Measurements from ENCODE around the gene RGSL1. TPM values are rescaled to one million over a fixed set of nuclear protein-coding genes. Genes with fewer than 3 reads are reported as not detected.

RGSL1 gene
- total and polyA plus RNA-seq, 2 experiments from 2014 or later = not detected

GRCh38 chr1:182447660-182448059 lies 2.3 kb upstream of the RGSL1 start:
- H3K4me2 ChIP-seq = no peak overlapping the region
- H3K9me3 ChIP-seq (ENCODE audit: low read depth) = no peaks in the 10 kb centered on the region
- H3K27me3 ChIP-seq = no peaks in the 10 kb centered on the region
- TF ChIP-seq EZH2 (IDR thresholded peaks at IDR 0.05; ENCODE audit: borderline replicate concordance) (no peak), EZH2phosphoT487 (IDR thresholded peaks at IDR 0.05; ENCODE audit: low read depth, severe bottlenecking, unreplicated experiment) (no peak), CTCF (IDR thresholded peaks at IDR 0.05; ENCODE audit: poor library complexity) (no peak)
- no peaks in the 10 kb centered on the region for H3K36me3 ChIP-seq (replicated peaks; ENCODE audit: insufficient read depth, low read depth)
- no peak overlapping the region for H2AFZ ChIP-seq
- no peaks in the 10 kb centered on the region for H3K4me1 ChIP-seq (ENCODE audit: insufficient read depth)
- 97% methylated on average over 1 of the region's 1 CpG for WGBS (ENCODE audit: low lambda C conversion rate, missing lambda C conversion rate)
- H3K9me2 ChIP-seq (replicated peaks; ENCODE audit: insufficient read depth) = no peaks in the 10 kb centered on the region
- H4K20me1 ChIP-seq (ENCODE audit: insufficient read depth, poor library complexity, severe bottlenecking) = no peaks in the 10 kb centered on the region
- H3K79me2 ChIP-seq = no peaks in the 10 kb centered on the region
- no peak for DNase-seq (ENCODE audit: low spot score)
- no peak overlapping the region for H3K27ac ChIP-seq
- H3K4me3 ChIP-seq = no peak overlapping the region

- Histone ChIP-seq H3K4me2 (no peak overlapping the region), H3K9me2 (replicated peaks; ENCODE audit: insufficient read depth) (no peaks in the 10 kb centered on the region), H4K20me1 (ENCODE audit: insufficient read depth, poor library complexity, severe bottlenecking) (no peaks in the 10 kb centered on the region), H3K4me3 (no peak overlapping the region), H3K36me3 (replicated peaks; ENCODE audit: insufficient read depth, low read depth) (no peaks in the 10 kb centered on the region), H2AFZ (no peak overlapping the region), H3K79me2 (no peaks in the 10 kb centered on the region), H3K27ac (no peak overlapping the region), H3K9me3 (ENCODE audit: low read depth) (no peaks in the 10 kb centered on the region), H3K4me1 (ENCODE audit: insufficient read depth) (no peaks in the 10 kb centered on the region), H3K27me3 (no peaks in the 10 kb centered on the region)
- WGBS (ENCODE audit: low lambda C conversion rate, missing lambda C conversion rate) = 84% methylated on average over 7 of the region's 7 CpGs
- TF ChIP-seq CTCF (IDR thresholded peaks at IDR 0.05; ENCODE audit: poor library complexity) (no peak), EZH2 (IDR thresholded peaks at IDR 0.05; ENCODE audit: borderline replicate concordance) (no peak), EZH2phosphoT487 (IDR thresholded peaks at IDR 0.05; ENCODE audit: low read depth, severe bottlenecking, unreplicated experiment) (no peak)
- DNase-seq (ENCODE audit: low spot score) = no peak
Measured at GRCh38 chr1:182453631-182454030, 3.7 kb downstream of the RGSL1 start.

- H3K4me1 ChIP-seq (ENCODE audit: insufficient read depth) = no peaks in the 10 kb centered on the region
- no peaks in the 10 kb centered on the region for H3K27me3 ChIP-seq
- H3K9me3 ChIP-seq (ENCODE audit: low read depth) = no peaks in the 10 kb centered on the region
- WGBS (ENCODE audit: low lambda C conversion rate, missing lambda C conversion rate) = 71% methylated on average over 3 of the region's 3 CpGs
- no peak for TF ChIP-seq EZH2phosphoT487 (IDR thresholded peaks at IDR 0.05; ENCODE audit: low read depth, severe bottlenecking, unreplicated experiment)
- no peak for TF ChIP-seq EZH2 (IDR thresholded peaks at IDR 0.05; ENCODE audit: borderline replicate concordance)
- no peak for TF ChIP-seq CTCF (IDR thresholded peaks at IDR 0.05; ENCODE audit: poor library complexity)
- H3K36me3 ChIP-seq (replicated peaks; ENCODE audit: insufficient read depth, low read depth) = no peaks in the 10 kb centered on the region
- DNase-seq (ENCODE audit: low spot score) = no peak
- H3K79me2 ChIP-seq = no peaks in the 10 kb centered on the region
- H3K27ac ChIP-seq = no peak overlapping the region
- no peaks in the 10 kb centered on the region for H3K9me2 ChIP-seq (replicated peaks; ENCODE audit: insufficient read depth)
- H4K20me1 ChIP-seq (ENCODE audit: insufficient read depth, poor library complexity, severe bottlenecking) = no peaks in the 10 kb centered on the region
- H2AFZ ChIP-seq = no peak overlapping the region
- no peak overlapping the region for H3K4me2 ChIP-seq
- no peak overlapping the region for H3K4me3 ChIP-seq
Measured at GRCh38 chr1:182457844-182458243, 7.9 kb downstream of the RGSL1 start.

GRCh38 chr1:182459949-182460348 lies 10.0 kb downstream of the RGSL1 start:
- H3K27me3 ChIP-seq = no peaks in the 10 kb centered on the region
- no peaks in the 10 kb centered on the region for H4K20me1 ChIP-seq (ENCODE audit: insufficient read depth, poor library complexity, severe bottlenecking)
- H3K4me3 ChIP-seq = no peak overlapping the region
- no peak overlapping the region for H3K27ac ChIP-seq
- H3K4me2 ChIP-seq = no peak overlapping the region
- H3K36me3 ChIP-seq (replicated peaks; ENCODE audit: insufficient read depth, low read depth) = no peaks in the 10 kb centered on the region
- no peak for TF ChIP-seq EZH2phosphoT487 (IDR thresholded peaks at IDR 0.05; ENCODE audit: low read depth, severe bottlenecking, unreplicated experiment)
- TF ChIP-seq CTCF (IDR thresholded peaks at IDR 0.05; ENCODE audit: poor library complexity) = no peak
- TF ChIP-seq EZH2 (IDR thresholded peaks at IDR 0.05; ENCODE audit: borderline replicate concordance) = no peak
- no peaks in the 10 kb centered on the region for H3K9me2 ChIP-seq (replicated peaks; ENCODE audit: insufficient read depth)
- H3K79me2 ChIP-seq = no peaks in the 10 kb centered on the region
- H2AFZ ChIP-seq = no peak overlapping the region
- no peak for DNase-seq (ENCODE audit: low spot score)
- no peaks in the 10 kb centered on the region for H3K4me1 ChIP-seq (ENCODE audit: insufficient read depth)
- 90% methylated on average over 3 of the region's 3 CpGs for WGBS (ENCODE audit: low lambda C conversion rate, missing lambda C conversion rate)
- H3K9me3 ChIP-seq (ENCODE audit: low read depth) = no peaks in the 10 kb centered on the region
